ENCODE results near the gene INTS11. TPM values are rescaled to one million over a fixed set of nuclear protein-coding genes. Genes with fewer than 3 reads are reported as not detected.

The INTS11 gene
- total and polyA plus RNA-seq, 10 of the 15 experiments (the other 5 are each of a cell fraction or from before 2014, with no cell fraction given) = 2.5 to 117 (median 77.7) TPM

- TF ChIP-seq, protein P1, sequence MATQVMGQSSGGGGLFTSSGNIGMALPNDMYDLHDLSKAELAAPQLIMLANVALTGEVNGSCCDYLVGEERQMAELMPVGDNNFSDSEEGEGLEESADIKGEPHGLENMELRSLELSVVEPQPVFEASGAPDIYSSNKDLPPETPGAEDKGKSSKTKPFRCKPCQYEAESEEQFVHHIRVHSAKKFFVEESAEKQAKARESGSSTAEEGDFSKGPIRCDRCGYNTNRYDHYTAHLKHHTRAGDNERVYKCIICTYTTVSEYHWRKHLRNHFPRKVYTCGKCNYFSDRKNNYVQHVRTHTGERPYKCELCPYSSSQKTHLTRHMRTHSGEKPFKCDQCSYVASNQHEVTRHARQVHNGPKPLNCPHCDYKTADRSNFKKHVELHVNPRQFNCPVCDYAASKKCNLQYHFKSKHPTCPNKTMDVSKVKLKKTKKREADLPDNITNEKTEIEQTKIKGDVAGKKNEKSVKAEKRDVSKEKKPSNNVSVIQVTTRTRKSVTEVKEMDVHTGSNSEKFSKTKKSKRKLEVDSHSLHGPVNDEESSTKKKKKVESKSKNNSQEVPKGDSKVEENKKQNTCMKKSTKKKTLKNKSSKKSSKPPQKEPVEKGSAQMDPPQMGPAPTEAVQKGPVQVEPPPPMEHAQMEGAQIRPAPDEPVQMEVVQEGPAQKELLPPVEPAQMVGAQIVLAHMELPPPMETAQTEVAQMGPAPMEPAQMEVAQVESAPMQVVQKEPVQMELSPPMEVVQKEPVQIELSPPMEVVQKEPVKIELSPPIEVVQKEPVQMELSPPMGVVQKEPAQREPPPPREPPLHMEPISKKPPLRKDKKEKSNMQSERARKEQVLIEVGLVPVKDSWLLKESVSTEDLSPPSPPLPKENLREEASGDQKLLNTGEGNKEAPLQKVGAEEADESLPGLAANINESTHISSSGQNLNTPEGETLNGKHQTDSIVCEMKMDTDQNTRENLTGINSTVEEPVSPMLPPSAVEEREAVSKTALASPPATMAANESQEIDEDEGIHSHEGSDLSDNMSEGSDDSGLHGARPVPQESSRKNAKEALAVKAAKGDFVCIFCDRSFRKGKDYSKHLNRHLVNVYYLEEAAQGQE (IDR thresholded peaks at IDR 0.05; ENCODE audit: low read depth, low read length) = no peak
- TF ChIP-seq ZNF217 (IDR thresholded peaks at IDR 0.05) (no peak), IRF4 (IDR thresholded peaks at IDR 0.05; ENCODE audit: low read depth, low read length) (no peak), CEBPZ (IDR thresholded peaks at IDR 0.05; ENCODE audit: low read depth, low read length) (no peak), WRNIP1 (IDR thresholded peaks at IDR 0.05; ENCODE audit: borderline replicate concordance, low read depth, low read length) (no peak), JUNB (IDR thresholded peaks at IDR 0.05) (no peak), CUX1 (IDR thresholded peaks at IDR 0.05; ENCODE audit: insufficient replicate concordance, low read depth, low read length) (no peak), HCFC1 (IDR thresholded peaks at IDR 0.05; ENCODE audit: low read length) (no peak), BHLHE40 (IDR thresholded peaks at IDR 0.05; ENCODE audit: borderline replicate concordance in 1 of 2, low read depth in 2 of 2, low read length in 1 of 2) (0 out of 4 replicates have a peak, but pooled peaks of 1 of the 2 experiments have one; percentile 18), NBN (IDR thresholded peaks at IDR 0.05) (no peak), ZNF622 (IDR thresholded peaks at IDR 0.05) (no peak)
- TF ChIP-seq, protein P2, sequence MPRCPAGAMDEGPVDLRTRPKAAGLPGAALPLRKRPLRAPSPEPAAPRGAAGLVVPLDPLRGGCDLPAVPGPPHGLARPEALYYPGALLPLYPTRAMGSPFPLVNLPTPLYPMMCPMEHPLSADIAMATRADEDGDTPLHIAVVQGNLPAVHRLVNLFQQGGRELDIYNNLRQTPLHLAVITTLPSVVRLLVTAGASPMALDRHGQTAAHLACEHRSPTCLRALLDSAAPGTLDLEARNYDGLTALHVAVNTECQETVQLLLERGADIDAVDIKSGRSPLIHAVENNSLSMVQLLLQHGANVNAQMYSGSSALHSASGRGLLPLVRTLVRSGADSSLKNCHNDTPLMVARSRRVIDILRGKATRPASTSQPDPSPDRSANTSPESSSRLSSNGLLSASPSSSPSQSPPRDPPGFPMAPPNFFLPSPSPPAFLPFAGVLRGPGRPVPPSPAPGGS (IDR thresholded peaks at IDR 0.05; ENCODE audit: borderline replicate concordance, insufficient read depth, low read depth, low read length, poor library complexity, severe bottlenecking) = no peak
- TF ChIP-seq, protein P3, sequence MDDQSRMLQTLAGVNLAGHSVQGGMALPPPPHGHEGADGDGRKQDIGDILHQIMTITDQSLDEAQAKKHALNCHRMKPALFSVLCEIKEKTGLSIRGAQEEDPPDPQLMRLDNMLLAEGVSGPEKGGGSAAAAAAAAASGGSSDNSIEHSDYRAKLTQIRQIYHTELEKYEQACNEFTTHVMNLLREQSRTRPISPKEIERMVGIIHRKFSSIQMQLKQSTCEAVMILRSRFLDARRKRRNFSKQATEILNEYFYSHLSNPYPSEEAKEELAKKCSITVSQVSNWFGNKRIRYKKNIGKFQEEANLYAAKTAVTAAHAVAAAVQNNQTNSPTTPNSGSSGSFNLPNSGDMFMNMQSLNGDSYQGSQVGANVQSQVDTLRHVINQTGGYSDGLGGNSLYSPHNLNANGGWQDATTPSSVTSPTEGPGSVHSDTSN (IDR thresholded peaks at IDR 0.05; ENCODE audit: insufficient replicate concordance, low read depth, low read length) = no peak
These were observed 47.6 kb upstream of the INTS11 start (continued) for GRCh38 chr1:1371746-1372711.
